ENCODE measurements around the gene TOLLIP.

The TOLLIP gene

DNA sequence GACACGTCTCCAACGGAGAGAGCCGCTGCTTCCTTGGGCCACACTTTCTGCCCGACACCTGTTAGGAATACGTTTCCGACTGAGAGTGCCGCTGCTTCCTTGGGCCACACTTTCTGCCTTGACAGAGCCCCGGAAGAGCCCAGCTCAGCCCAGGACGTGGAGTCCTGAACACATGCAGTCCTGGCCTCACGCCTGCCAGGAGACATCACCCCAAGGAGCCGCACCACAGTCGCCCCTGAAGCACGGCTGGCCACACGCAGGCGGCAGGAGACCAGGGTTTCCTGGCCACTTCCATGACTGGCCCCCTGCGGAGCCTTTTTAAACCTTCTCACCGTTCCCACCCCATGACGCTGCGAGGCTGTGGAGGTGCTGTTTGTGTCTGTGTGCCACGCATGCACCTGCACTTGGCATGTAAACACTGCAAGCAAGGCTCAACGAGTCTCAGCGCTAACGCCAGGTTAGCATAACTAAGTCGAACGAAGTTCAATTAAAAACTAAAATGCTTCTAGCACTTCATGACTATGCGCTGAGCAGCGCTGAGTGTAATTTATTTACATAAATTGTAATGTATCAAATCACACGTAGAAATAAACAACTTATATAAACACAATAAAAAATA lies 8.8 kb downstream of the TOLLIP start:
- no peak overlapping the region for H3K27ac ChIP-seq
- no peak for DNase-seq (ENCODE audit: low read depth, low spot score)

DNA sequence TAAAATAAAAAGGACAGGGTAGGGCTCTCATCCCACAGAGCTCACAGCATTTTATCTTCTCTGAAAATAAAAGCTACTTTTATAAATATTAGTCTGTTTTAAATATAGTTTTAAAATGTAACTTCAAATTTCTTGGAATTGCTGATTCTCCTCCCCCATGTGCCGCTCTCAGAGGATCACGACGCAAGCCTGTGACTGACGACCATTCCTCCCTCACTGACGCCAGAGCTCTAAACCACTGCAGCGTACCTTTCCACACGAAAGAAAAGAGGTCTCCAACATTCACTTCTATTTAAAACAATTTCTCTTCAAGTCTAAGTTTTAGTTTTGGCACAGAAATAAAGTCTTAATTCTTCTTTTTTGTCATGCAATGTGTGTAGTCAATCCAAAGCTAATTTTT lies 9.3 kb downstream of the TOLLIP start:
- peak overlapping the region; percentile 46 for H3K27ac ChIP-seq
- DNase-seq (ENCODE audit: low read depth, low spot score), result no peak

DNA sequence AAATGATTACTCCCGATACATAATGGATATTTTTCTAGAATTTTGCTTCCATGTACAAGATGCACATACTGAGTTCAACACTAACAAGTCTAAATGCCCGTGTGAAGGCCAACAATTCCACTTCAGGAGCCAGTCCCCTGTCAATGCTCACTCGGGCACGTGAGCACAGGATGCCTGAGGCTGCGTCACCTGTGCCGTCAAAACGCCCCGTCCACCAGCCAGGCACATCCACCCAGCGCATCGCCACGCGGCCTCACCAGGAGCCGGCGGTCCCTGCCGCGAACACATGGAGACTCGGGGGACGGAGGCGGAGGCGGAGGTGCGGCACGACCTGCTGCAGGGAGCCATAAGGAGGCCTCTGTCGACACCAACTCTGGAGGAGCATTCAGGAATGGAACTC lies 9.8 kb downstream of the TOLLIP start:
- no peak for DNase-seq (ENCODE audit: low read depth, low spot score)
- peak overlapping the region; percentile 46 for H3K27ac ChIP-seq

DNA sequence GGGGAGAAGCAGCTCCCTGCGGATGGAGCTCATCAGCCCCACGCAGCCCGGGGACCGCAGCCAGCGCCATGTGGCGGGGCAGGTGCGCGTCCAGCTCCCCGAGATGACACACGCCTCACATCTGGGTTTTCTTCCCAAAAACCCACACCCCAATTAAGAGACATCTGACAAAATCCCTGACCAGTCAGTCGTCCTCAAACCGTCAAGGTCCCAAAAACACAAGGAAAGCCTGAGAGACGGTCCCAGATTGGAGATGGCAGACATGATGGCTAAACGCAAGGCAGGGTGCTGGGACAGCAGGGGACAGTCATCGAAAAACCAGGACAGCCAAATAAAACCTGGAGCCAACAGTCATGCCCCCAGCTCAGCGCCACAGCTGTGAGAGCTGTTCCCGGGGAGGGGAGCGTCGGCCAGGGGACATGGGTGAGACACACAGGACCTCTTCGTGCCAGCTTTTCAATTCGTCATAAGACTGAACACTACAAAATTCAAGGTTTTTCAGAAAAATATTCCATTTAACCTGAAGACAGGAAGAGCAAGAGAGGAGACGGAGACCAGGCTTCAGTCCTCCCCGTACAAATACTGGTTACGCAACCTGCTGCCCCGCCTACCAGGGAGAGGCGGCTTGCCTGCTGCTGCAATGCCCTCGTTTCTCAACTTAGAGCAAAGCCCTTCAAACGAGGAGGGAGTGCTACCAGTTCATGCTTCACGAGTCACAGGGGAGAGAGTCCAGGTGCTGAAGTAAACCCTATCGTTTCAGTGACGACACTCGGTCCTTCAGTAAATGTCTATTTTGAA lies 10.5 kb downstream of the TOLLIP start:
- peak overlapping the region; percentile 46 for H3K27ac ChIP-seq
- peak; percentile 53 for DNase-seq (ENCODE audit: low read depth, low spot score)

DNA sequence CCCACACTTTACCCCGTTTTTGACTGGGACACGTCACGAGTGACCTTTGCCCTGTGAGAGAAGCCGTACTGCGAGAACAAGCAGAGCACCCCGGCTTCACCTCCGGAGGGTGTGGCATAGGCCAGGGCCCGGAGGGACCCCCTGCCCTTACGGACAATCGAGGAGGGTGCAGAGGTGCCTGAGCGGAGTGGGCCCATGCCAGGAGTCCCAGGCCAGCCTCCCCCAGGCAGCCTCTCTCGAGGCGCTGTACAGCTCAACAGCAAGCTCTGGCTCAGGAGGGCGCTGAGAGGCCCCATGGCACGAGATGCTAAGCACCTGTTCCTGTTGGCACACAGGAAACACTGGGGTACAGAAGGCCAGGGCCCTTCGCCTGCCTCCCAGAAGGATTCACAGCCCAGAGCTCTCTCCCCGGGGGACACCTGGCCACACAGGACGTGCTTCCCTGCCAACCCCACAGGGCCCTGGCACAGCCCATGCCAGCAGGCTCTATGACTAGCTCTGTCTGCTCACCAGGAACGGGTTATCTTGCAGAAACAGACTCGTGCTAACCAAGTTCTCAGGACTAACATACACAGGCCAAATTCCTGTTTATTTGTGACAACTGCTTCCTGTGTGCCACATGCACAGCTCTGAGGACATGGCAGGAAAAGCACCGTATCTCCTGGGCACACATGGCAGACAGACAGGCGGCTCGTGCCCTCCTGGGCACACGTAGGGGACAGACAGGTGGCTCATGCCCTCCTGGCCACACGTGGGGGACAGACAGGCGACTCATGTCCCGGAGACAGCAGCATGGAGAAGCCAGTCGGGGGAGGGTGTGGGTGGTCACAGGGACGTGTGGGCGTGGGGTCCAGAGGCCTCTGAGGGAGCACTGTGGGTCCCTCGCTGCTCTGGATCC lies 11.6 kb downstream of the TOLLIP start:
- no peak for DNase-seq (ENCODE audit: low read depth, low spot score)
- H3K27ac ChIP-seq, result no peak overlapping the region

DNA sequence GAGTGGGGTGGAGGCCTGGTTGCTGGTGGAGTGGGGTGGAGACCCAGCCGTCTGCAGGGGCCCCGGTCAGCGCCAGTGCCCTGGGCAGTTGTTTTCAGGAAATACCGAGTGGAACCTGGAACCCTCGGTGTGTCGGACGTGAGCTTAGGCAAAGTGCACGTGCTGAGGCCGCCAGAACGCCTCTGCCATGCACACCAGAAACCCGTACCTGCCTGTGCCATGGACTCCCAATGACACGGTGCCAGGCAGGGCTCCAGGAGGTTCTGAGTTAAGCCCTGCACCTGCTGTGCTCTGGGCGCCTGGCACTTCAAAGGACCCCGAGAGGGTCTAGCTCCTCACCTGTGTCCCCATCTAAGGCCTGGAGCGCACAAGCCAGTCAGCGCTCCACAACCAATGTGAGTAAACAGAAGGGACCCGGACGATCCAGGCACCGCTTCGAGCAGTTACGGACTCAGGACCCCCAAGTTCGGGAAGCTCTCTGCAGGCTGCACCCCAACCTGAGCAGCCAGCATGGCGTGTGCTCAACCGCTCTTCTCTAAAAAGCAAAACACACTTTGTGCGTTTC lies 12.3 kb downstream of the TOLLIP start:
- no peak for DNase-seq (ENCODE audit: low read depth, low spot score)
- no peak overlapping the region for H3K27ac ChIP-seq

DNA sequence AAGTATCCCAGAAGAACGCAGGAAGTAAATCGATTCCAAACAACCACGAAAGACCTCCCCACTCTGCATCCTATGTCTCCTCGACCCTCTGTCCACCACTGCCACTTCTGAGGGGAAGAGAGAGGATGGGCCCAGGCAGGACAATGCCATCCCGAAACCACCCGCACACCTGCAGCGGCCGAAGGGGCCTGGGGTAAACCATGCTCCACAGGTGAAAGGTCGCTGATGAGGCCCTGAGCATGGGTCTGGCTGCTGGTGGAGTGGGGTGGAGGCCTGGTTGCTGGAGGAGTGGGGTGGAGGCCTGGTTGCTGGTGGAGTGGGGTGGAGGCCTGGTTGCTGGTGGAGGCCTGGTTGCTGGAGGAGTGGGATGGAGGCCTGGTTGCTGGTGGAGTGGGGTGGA lies 13.1 kb downstream of the TOLLIP start:
- H3K27ac ChIP-seq, result no peak overlapping the region
- no peak for DNase-seq (ENCODE audit: low read depth, low spot score)

DNA sequence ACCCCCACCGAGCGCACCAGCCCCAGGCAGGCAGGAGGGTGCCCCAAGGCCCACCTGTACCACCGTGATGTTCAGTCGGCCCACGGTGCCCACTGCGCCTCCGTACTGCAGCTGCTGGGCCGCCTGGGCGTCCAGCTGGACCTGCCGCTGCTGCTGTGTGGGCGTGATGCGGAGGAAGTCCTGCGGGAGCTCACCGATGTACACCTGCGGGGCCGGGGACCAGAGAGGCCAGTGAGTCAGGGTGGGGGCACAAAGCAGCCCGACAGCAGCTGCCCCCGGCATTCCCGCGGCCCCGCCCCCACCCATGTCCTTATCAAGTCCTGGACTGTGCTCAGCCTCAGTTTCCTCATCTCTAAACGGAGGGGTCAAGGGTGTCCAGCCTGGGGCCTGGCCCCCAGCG lies 13.8 kb downstream of the TOLLIP start:
- H3K27ac ChIP-seq, result no peak overlapping the region
- DNase-seq (ENCODE audit: low read depth, low spot score), result no peak

DNA sequence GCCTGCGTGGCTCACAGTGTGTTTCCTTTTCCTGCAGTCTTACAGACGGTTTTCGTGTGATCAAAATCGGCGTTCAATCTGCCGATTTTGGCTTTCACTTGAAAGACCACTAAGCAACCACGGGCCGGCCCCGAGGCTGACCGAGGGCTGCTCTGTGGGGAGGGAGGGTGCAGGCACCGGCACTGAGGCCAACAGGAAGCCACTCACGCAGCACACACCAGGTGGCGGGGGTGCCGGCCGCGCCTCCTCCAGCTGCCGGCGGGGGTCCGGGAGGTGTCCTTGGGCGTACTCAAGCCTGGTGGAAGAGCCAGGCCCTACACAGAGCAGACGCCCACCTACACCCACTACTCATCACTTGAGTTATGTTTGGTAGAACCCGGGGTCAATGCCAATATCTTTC lies 14.3 kb downstream of the TOLLIP start:
- no peak for DNase-seq (ENCODE audit: low read depth, low spot score)
- no peak overlapping the region for H3K27ac ChIP-seq

DNA sequence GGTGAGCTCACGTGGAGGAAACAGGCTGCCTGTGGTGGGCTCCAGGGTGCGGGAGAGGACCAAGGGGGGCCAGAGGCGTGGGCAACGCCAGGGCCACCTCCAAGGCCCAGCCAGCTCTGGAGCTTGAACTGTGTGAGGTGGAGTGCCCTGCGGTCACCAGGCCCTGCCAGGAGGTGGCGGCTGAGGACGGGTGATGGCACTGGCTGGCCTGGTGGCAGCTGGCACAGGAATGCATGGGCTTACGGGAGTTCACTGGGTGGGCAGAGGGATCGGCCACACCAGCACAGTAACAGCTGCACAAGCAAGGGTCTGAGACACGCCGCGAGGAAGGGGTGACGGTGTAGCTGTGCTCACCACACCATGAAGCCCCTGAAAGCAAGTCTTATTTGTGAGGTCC lies 15.8 kb downstream of the TOLLIP start:
- DNase-seq (ENCODE audit: low read depth, low spot score), result no peak
- no peak overlapping the region for H3K27ac ChIP-seq

DNA sequence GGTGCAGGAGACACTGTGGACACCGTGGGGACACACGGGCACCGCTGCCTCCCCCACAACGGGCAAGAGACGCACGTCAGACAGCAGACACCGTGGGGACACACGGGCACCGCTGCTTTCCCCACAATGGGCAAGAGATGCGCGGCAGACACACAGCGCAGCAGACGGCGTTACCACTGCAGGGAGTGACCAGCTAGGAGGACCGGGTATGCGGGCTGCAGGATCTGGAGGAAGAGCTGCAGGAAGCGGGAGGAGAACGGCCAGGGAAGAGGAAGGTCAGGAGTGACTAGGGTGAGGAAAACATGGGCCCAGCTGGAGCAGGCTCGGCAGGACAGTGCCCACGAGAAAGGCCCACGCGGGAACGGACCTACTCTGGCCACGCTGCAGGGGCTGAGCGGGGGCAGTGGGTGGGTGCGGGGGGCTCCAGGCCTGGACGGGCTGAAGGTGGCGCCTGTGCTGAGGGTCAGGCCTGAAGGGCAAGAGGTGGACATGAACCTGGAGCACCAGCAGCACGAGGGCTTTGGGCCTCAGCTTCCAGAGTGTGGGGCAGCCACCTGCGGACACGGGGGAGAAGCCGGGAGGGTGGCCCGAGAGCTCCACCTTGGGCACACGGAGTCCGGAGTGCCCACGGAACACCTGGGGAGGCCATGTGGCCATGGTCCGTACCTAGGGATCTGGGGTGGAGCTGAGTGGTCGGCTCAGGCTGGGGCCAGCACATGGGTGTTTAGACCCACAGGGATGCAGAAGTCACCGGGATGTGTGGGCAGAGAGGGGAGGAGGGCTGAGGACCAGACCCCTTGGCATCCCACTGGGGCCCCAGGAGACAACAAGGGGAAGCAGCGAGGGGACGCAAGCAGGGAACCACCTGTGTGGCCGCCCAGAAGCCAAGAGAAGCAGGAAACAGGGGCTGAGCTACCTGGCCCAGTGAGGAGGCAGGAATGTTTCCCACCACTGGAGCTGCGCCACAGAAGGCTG lies 16.5 kb downstream of the TOLLIP start:
- no peak overlapping the region for H3K27ac ChIP-seq
- no peak for DNase-seq (ENCODE audit: low read depth, low spot score)

DNA sequence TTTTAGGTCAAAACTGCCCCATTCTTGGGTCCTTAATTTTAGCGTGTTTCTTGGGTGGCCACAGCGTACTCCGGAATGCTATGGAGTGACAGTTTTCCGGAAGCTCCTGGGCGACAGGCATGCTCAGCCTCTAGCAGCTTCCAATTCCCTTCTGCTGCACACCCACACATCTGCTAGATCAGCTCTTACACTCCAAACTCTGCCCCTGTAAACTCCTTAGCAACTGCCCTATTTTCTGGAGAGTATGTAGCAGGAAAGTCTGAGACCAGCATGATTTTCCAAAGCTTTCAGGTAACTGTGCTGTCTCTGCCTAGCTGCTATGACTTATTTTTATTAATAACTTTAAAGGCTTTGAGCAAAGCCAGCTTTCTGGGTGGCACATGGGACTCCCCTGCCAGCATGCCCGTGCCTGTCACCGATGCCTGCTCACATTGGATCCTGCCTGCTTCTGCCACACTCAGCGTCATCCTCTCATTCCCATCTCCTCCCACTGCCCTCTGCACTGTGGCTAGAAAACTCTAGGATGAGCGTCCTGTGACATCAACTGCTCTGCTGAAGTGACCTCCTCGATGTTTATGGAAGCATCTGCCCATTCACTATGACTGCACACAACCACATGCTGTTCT lies 17.3 kb downstream of the TOLLIP start:
- no peak for DNase-seq (ENCODE audit: low read depth, low spot score)
- no peak overlapping the region for H3K27ac ChIP-seq

DNA sequence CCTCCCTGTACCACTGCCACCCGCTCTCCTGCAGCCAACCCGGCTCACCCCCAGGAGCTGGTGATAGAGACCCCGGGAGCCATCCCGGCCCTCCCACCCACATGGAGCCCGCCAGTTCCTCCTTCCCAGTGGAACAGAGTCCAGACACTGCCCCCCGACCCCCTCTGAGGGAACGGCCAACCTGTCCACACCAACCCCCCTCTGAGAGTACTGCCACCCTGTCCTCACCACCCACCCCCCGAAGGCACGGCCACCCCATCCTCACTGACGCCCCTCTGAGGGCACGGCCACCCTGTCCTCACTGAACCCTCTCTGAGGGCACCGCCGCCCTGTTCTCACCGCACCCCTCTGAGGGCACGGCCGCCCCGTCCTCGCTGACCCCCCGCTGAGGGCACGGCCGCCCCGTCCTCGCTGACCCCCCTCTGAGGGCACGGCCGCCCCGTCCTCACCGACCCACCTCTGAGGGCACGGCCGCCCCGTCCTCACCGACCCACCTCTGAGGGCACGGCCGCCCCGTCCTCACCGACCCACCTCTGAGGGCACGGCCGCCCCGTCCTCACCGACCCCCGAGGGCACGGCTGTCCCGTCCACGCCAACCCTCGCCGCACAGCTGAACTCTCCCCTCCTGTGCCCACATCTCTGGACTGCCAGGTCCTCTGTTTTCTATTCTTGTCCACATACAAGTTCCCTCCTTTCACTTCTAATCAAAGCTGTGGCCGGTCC lies 18.0 kb downstream of the TOLLIP start:
- DNase-seq (ENCODE audit: low read depth, low spot score), result no peak

DNA sequence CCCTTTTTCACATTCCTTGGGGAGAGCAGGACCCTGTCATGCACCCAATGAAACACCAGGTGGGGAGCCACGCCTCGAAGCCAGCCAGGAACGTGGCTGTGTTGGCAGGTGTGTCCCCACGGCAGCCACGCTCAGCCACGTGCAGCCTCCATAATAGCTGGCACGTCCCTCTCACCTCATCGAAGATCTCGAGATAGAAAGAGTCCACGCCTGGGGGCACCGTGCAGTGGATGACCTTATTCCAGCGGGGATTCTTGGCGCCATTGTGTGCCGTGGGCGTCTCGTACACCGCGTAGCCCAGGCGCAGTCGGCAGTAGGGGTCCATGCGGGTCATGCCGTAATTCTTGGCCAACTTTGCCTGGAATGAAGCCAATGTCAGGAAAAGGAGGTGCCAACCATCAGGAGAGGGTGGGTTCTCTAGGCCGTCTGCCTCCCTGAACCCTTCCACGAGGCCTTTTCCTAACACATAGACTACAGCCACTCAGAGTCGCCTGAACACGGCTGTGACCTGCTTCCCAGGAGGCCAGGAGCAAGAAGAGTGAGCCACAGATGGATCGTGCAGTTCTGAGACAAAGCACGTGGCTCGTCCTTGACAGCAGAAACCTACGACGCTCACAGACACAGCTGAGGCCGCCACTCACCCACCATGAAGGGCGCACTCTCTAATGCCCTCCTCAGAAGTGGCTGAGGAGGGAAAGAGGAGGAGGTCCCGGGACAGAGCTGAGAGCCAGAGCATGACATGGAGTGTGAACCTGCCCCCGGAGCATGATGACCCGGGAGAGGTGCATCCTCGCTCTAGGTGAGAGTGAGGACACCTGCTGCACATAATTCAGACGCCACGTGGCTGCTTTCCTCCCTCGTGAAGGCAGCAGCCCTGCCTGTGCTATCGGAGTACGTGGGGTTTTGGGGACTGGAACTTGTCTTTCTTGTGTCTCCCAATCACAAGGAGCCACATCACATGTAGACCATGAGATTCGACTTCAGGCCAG lies 19.1 kb downstream of the TOLLIP start:
- DNase-seq (ENCODE audit: low read depth, low spot score), result no peak
- H3K27ac ChIP-seq, result no peak overlapping the region

More for the DNA sequence above, 18.0 kb downstream of the TOLLIP start:
- H3K27ac ChIP-seq, result no peak overlapping the region

DNA sequence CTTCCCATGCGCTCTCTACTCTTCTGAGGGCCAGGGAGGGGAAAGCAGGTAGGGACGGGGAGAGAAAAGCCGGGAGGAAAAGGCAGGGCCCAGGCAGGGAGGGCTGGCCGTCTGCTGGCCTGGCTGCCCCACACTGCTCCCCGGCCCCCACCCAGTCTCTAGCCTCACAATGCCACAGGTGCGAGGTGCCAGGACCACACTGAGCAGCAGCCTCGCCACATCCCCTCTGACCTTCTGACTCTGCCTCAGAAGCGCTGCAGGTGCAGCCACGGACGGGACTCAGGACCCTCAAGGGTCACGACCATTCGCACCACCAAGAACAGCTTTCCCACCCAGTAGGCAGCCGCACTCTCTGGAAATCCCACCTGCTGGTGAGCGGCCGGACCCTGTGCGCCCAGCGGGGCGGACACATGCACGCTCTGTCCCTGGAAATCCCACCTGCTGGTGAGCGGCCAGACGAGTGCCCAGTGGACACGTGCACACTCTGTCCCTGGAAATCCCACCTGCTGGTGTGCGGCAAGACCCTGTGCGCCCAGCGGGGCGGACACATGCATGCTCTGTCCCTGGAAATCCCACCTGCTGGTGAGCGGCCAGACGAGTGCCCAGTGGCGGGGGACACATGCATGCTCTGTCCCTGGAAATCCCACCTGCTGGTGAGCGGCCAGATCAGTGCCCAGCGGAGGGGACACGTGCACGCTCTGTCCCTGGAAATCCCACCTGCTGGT lies 20.1 kb downstream of the TOLLIP start:
- no peak overlapping the region for H3K27ac ChIP-seq
- no peak for DNase-seq (ENCODE audit: low read depth, low spot score)

DNA sequence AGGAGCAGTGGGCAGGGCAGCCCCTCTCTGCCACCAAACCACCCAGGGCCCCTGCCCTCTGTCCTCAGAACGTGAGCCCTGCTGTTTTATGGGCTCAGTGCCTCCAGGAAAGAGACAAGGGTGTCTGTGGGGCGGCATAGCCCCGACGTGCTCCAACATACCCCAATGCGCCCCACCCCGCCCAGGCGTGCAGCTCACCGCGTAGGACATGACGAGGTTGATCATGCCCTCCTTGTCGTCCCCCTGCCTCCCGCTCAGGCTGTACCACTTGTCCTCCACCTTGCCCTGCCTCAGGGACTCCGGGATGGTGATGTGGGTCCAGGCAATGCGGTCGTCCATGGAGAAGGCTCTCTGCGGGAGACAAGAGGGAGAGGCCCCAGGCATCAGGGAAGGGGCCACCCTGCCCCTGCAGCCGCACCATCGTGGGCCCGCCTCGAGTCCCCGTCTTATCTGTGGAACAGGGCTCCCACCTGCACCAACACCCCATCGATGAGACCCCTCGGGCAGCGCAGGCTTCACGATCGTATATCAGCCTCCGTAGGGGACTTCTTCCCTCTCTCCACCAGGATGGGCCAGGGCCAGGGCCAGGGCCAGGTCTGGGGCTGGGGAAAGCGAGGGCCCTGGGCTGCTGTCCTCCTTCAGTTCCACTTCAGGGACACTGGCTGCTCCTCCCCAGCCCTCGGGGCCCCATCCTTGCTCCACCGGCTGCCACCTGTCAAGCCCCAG lies 20.8 kb downstream of the TOLLIP start:
- DNase-seq (ENCODE audit: low read depth, low spot score), result no peak
- no peak overlapping the region for H3K27ac ChIP-seq
